ENCODE data around the gene CRADD. TPM values are rescaled to one million over a fixed set of nuclear protein-coding genes. Genes with fewer than 3 reads are reported as not detected.

The CRADD gene
- total RNA-seq, 1 donor = 12.5 TPM

DNA sequence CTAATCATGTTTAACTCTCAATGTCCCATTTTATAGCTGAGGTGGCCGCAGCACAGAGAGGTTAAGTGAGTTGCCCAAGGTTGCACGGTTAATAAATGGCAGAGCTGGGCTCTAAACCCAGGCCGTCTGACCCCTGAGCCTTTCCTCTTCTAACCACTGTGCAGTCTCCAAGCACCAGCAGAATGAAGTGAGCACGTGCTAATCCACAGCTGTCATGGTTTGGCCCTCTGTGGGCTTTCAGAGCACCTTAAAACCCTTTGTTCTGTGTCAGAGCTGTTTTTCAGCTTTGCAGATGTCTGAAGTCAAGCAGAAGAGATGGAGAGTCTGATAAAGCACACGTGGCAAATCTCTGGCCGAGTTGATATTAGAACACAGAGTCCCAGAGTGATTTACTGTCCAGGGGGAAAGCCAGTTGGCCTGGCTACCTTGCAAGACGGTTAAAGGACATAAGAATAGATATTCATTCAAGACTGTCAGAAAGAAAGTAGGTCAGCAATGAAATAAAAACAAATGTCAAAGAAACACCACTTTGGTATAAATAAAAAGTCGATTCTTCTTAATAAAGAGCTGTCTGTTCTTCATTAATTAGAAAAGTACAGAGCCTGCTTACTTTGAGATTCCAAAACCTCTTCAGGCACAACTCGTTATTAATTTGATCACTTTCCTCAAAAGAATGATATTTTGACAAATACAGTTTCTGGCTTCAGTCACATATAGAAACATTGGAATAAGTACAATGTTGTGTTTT lies 107.3 kb downstream of the CRADD start:
- TF ChIP-seq, protein P1, sequence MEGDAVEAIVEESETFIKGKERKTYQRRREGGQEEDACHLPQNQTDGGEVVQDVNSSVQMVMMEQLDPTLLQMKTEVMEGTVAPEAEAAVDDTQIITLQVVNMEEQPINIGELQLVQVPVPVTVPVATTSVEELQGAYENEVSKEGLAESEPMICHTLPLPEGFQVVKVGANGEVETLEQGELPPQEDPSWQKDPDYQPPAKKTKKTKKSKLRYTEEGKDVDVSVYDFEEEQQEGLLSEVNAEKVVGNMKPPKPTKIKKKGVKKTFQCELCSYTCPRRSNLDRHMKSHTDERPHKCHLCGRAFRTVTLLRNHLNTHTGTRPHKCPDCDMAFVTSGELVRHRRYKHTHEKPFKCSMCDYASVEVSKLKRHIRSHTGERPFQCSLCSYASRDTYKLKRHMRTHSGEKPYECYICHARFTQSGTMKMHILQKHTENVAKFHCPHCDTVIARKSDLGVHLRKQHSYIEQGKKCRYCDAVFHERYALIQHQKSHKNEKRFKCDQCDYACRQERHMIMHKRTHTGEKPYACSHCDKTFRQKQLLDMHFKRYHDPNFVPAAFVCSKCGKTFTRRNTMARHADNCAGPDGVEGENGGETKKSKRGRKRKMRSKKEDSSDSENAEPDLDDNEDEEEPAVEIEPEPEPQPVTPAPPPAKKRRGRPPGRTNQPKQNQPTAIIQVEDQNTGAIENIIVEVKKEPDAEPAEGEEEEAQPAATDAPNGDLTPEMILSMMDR (IDR thresholded peaks at IDR 0.05; ENCODE audit: insufficient read depth, low read depth, low read length) = no peak
- peak; percentile 96 for DNase-seq (ENCODE audit: low read depth)
- H3K4me3 ChIP-seq (ENCODE audit: low read depth, low read length) = no peak overlapping the region

DNA sequence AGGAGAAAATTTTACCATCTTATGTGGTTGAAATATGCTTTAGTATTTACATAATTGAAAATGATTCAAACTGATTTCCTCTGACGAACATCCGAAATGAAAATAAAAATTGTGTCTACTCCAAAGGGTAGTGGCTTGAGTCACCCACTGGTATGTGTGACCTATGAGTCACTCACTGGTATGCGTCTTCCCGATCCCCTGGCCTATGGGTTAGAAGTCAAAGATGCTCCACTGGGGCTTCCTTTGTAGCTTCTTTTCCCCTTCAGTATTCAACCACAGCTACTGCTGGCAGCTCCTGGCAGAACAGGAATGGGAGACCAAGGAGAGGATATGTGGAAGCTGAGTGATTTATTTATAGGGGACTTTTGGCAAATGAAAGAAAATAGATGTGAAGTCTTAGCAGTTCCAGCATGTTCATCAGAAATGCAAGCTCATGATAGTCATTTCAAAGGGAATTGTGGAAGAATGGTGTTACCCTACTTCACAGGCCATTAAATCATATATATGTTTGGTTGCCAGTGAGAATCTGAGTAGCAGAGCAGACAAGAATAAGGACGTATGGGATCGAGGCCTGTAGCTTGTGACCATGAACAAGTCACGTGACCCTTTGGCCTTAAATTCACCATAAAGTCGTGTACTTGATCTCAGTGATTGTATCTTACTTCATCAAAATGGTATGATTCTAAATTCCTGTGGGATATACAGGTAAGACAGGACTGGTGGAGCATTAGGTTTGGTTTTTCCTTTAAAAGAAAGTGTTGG lies 108.3 kb downstream of the CRADD start:
- TF ChIP-seq, protein P1 (IDR thresholded peaks at IDR 0.05; ENCODE audit: insufficient read depth, low read depth, low read length) = no peak
- DNase-seq (ENCODE audit: low read depth) = peak; percentile 94
- H3K4me3 ChIP-seq (ENCODE audit: low read depth, low read length) = no peak overlapping the region

DNA sequence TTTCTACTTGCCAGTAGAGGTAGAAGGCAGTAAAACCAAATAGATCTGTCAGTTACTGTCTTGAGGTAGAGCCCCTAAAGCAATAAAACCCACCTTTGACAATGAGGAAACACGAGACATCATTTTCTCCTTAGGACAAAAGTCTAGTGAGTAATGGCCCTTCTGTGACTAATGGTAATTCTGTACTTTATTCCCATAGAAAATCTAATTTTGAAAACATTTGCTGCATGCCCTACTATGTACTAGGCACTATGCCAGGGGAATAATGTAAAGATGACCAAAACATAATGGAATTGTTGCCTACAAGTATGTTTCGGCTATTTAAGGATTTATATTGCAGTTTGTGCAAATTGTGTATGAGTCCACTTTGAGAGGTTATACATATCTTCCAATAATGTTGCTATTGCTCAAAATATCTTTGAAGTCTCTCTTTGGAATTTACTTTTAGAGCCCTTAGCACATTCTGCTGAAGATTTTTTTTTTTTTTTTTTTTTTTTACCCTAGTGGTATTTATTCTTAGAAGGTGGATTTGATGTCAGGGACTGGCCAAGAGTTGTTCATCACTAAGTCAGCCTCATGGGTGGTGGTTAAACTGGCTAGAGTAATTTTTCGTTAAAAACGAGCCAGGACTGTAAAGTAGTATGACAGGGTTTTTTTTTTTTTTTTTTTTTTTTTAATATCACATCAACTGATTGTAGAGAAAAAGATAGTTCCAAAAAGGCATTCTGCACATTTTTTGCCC lies 109.7 kb downstream of the CRADD start:
- no peak overlapping the region for H3K4me3 ChIP-seq (ENCODE audit: low read depth, low read length)
- TF ChIP-seq, protein P1 (IDR thresholded peaks at IDR 0.05; ENCODE audit: insufficient read depth, low read depth, low read length) = no peak
- no peak for DNase-seq (ENCODE audit: low read depth)

DNA sequence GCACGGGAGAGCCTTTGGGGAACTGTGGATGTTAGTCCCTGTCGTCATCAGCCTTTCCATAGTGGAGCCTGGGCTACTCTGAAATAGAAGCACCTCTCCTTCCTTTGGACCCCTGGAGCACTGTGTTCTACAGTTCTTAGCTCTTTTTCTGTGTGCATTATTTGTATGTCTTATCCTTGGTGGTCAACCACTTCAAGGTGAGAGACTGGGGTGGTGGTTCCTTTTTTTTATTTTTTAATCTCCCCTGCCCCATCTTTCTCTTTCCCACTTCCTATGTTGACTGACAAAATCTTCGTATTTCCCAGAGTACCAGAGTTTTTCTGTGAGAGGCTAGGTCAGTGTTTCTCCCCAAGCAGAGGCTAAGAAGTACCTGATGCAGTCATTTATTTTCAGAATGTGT lies 111.7 kb downstream of the CRADD start:
- TF ChIP-seq, protein P1 (IDR thresholded peaks at IDR 0.05; ENCODE audit: insufficient read depth, low read depth, low read length) = no peak
- no peak for DNase-seq (ENCODE audit: low read depth)
- no peak overlapping the region for H3K4me3 ChIP-seq (ENCODE audit: low read depth, low read length)

DNA sequence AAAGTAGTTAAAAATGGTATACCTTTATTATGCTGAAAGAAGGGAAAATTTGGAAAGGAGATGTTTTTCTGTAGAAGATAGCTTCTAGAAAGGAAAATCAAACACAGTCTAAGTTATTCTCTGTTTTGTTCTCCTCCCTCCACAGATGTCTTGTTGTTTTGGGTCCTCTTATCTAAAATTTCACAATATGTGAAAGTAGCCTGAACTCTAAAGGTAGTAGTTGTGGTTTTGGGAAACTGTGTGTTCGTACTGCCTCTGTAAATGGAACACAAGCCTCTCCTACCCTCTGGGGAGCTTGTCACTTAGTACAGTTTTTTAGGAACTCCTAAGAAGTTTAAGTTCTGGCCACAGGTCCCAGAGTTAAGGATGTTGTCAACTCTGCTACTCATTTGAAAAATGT lies 112.6 kb downstream of the CRADD start:
- TF ChIP-seq, protein P1 (IDR thresholded peaks at IDR 0.05; ENCODE audit: insufficient read depth, low read depth, low read length) = no peak
- H3K4me3 ChIP-seq (ENCODE audit: low read depth, low read length) = no peak overlapping the region
- peak; percentile 67 for DNase-seq (ENCODE audit: low read depth)

DNA sequence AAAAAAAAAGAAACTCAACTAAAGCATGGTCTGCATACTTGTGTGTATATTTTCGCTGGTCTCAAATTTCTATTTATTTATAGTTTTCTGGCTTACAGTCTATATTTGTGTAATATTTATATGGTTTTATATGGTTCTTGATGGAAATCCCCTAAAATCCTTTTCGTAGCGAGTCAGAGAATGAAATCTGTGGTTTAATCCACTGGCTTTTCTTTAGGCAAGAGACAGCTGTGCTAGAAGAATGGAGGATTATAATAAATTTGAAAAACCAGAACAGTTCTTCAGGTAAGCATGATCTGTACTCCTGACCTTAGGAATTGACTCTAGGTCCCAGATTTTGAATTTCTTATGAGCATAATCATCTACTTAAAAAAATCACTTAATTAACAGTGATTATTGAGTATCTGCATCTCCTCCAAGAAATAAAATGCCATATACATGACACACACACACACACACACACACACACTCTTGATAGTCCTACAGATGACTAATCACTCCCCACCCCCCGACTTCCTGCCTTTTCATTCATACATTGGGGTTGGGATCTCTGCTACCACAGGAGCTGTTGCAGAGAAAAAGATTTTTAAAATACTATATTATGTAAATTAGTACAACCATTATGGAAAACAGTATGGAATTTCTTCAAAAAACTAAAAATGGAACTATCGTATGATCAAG lies 113.4 kb downstream of the CRADD start:
- DNase-seq (ENCODE audit: low read depth) = peak; percentile 64
- TF ChIP-seq, protein P1 (IDR thresholded peaks at IDR 0.05; ENCODE audit: insufficient read depth, low read depth, low read length) = no peak
- no peak overlapping the region for H3K4me3 ChIP-seq (ENCODE audit: low read depth, low read length)
